ENCODE measurements around the gene DUSP7.

The DUSP7 gene

GRCh38 chr3:52055537-52056351 is 627 bp downstream of the DUSP7 start:
- H3K9me3 ChIP-seq (ENCODE audit: control insufficient read depth, low read length): no peaks in the 10 kb centered on the region
- no peak overlapping the region for H3K27ac ChIP-seq (ENCODE audit: low read depth, low read length, severe bottlenecking)
- H3K4me3 ChIP-seq (ENCODE audit: extremely low read depth, insufficient read depth, low read length, poor library complexity, severe bottlenecking): peak overlapping the region; percentile 76
- peaks cover 29% of the 10 kb centered on the region for H3K4me1 ChIP-seq (ENCODE audit: control insufficient read depth, insufficient read depth, low read length, poor library complexity, severe bottlenecking)
- WGBS, 2 experiments (ENCODE audit: insufficient coverage in 2 of 2): 0 to 1% methylated on average over 70 to 77 of the region's 94 CpGs
- H3K36me3 ChIP-seq (ENCODE audit: control insufficient read depth, insufficient read depth, low read length): peaks cover 35% of the 10 kb centered on the region

- Histone ChIP-seq H3K27ac (ENCODE audit: low read depth, low read length, severe bottlenecking) (no peak overlapping the region), H3K4me1 (ENCODE audit: control insufficient read depth, insufficient read depth, low read length, poor library complexity, severe bottlenecking) (peaks cover 29% of the 10 kb centered on the region), H3K36me3 (ENCODE audit: control insufficient read depth, insufficient read depth, low read length) (peaks cover 43% of the 10 kb centered on the region), H3K4me3 (ENCODE audit: extremely low read depth, insufficient read depth, low read length, poor library complexity, severe bottlenecking) (peak overlapping the region; percentile 76), H3K9me3 (ENCODE audit: control insufficient read depth, low read length) (no peaks in the 10 kb centered on the region)
- WGBS, 2 experiments (ENCODE audit: insufficient coverage in 2 of 2): 7 to 14% methylated on average over 11 to 14 of the region's 26 CpGs
Measured at GRCh38 chr3:52054661-52055511, 1.5 kb downstream of the DUSP7 start.

DNA sequence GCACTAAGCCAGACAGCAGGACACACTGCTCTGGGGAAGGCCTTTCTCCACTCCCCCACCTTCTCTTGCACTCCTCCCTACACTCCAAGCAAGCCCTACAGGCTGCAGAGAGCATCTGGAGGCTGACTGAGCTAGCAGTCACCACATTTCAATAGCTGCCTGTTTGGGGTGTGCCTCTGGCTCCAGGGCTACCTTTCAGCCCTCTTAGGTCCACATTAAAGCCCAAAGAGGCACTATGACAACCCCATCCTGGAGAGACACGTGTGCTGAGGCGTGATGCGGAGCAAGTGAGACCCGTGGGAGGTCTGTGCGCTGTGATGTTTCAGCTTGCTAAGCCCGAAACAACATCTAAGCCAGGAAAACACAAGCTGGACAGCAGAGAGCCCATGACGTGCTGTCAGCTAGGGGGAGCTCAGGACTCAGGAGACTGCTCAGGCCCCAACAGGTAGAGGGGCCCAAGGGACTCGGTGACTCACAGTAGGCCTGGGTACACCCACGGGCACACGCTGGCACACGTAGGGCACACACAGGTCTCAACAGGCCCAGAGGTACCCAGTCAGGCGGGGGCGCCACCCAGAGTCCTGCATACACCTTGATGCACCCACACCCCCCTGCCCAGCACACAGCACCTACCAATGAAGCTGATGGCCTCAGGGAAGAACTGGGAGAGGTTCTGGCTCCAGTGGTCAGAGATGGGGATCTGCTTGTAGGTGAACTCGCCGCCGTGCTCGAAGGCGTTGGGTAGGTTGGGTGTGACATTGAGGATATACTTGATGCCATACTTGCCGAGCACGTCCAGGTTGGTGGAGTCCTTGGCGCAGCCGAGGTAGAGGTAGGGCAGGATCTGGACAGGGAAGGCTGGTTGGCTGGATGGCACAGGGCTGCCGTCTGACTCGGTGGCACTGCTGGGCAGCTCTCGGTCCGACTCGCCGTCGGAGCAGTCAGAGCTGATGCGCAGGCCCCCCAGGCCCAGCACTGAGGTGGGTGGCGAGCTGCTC is 2.8 kb downstream of the DUSP7 start:
- peak overlapping the region; percentile 76 for H3K4me3 ChIP-seq (ENCODE audit: extremely low read depth, insufficient read depth, low read length, poor library complexity, severe bottlenecking)
- peaks cover 56% of the 10 kb centered on the region for H3K36me3 ChIP-seq (ENCODE audit: control insufficient read depth, insufficient read depth, low read length)
- peak overlapping the region; percentile 71 for H3K27ac ChIP-seq (ENCODE audit: low read depth, low read length, severe bottlenecking)
- no peaks in the 10 kb centered on the region for H3K9me3 ChIP-seq (ENCODE audit: control insufficient read depth, low read length)
- peaks cover 35% of the 10 kb centered on the region for H3K4me1 ChIP-seq (ENCODE audit: control insufficient read depth, insufficient read depth, low read length, poor library complexity, severe bottlenecking)
- 92 to 93% methylated on average over 29 of the region's 31 CpGs for WGBS, 2 experiments (ENCODE audit: insufficient coverage in 2 of 2)

DNA sequence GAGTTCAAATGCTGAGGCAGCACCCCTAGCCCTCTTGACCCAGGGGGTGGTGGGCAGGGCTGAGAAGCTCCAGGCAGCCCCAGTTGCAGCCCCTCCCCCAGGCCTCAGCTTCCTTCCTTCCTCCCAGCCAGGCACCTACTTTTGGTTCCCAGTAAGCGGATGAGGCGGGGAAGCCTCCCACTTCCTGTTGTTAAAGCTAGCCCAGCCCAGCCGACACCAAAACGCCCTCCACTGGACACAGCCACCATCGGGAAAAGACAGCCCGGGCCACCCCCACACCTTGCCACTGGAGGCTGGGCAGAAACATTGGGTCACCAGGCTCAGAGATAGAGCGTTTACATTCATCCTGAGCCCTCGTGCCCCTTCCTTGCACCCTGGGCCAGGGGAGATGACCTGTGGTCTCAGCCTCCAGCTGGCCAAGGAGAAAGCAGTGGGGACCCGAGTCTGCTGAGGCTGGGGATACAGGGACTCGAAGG is 3.5 kb downstream of the DUSP7 start:
- Histone ChIP-seq H3K4me1 (ENCODE audit: control insufficient read depth, insufficient read depth, low read length, poor library complexity, severe bottlenecking) (peaks cover 42% of the 10 kb centered on the region), H3K4me3 (ENCODE audit: extremely low read depth, insufficient read depth, low read length, poor library complexity, severe bottlenecking) (peak overlapping the region; percentile 16), H3K9me3 (ENCODE audit: control insufficient read depth, low read length) (no peaks in the 10 kb centered on the region), H3K27ac (ENCODE audit: low read depth, low read length, severe bottlenecking) (peak overlapping the region; percentile 71), H3K36me3 (ENCODE audit: control insufficient read depth, insufficient read depth, low read length) (peaks cover 63% of the 10 kb centered on the region)
- 18 to 32% methylated on average over 7 to 10 of the region's 10 CpGs for WGBS, 2 experiments (ENCODE audit: insufficient coverage in 2 of 2)

- 88 to 99% methylated on average over 7 to 8 of the region's 8 CpGs for WGBS, 2 experiments (ENCODE audit: insufficient coverage in 2 of 2)
- Histone ChIP-seq H3K4me3 (ENCODE audit: extremely low read depth, insufficient read depth, low read length, poor library complexity, severe bottlenecking) (no peak overlapping the region), H3K27ac (ENCODE audit: low read depth, low read length, severe bottlenecking) (no peak overlapping the region), H3K36me3 (ENCODE audit: control insufficient read depth, insufficient read depth, low read length) (peaks cover 70% of the 10 kb centered on the region), H3K4me1 (ENCODE audit: control insufficient read depth, insufficient read depth, low read length, poor library complexity, severe bottlenecking) (peaks cover 51% of the 10 kb centered on the region), H3K9me3 (ENCODE audit: control insufficient read depth, low read length) (no peaks in the 10 kb centered on the region)
Measured at GRCh38 chr3:52051444-52051843, 4.9 kb downstream of the DUSP7 start.

DNA sequence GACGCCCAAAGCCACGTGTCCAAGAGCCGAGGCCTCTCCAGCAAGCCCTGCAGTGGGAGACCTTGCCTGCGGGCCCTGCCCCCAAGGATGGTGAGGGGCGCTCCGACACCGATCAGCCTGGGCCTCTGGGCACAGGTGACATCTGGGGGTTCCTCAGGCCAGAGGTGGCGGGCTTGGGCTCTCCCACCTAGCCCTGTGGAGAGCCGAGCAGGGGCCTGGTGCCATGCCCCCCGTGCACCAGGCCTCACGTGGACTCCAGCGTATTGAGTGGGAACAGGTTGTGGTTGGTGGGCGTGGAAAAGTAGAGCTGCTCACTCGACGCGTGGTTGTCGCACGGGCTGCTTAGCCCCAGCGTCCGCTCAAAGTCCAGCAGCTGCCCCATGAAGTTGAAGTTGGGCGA is 5.8 kb downstream of the DUSP7 start:
- 97% methylated on average over 20 to 21 of the region's 21 CpGs for WGBS, 2 experiments (ENCODE audit: insufficient coverage in 2 of 2)
- Histone ChIP-seq H3K4me1 (ENCODE audit: control insufficient read depth, insufficient read depth, low read length, poor library complexity, severe bottlenecking) (peaks cover 60% of the 10 kb centered on the region), H3K36me3 (ENCODE audit: control insufficient read depth, insufficient read depth, low read length) (peaks cover 70% of the 10 kb centered on the region), H3K4me3 (ENCODE audit: extremely low read depth, insufficient read depth, low read length, poor library complexity, severe bottlenecking) (no peak overlapping the region), H3K27ac (ENCODE audit: low read depth, low read length, severe bottlenecking) (no peak overlapping the region), H3K9me3 (ENCODE audit: control insufficient read depth, low read length) (no peaks in the 10 kb centered on the region)

DNA sequence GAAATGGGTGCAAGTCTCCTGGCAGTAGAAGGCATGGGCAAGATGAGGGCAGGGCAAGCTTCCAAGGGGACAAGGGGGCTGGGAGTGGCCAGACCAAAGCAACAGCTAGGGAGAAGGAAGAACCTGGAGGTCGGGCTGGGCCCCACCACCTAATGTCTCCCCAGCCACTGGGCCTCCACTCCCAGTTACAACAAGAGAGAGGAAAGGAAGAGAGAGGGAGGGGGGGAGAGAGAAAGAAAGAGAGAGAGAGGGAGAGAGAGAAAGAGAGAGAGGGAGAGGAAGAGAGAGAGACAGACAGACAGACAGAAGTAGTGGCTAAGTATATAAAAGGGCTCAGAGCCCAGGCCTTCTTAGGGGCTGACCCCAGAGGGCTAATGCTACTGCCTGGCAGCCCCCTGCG is 6.9 kb downstream of the DUSP7 start:
- Histone ChIP-seq H3K4me3 (ENCODE audit: extremely low read depth, insufficient read depth, low read length, poor library complexity, severe bottlenecking) (no peak overlapping the region), H3K36me3 (ENCODE audit: control insufficient read depth, insufficient read depth, low read length) (peaks cover 70% of the 10 kb centered on the region), H3K4me1 (ENCODE audit: control insufficient read depth, insufficient read depth, low read length, poor library complexity, severe bottlenecking) (peaks cover 67% of the 10 kb centered on the region), H3K9me3 (ENCODE audit: control insufficient read depth, low read length) (no peaks in the 10 kb centered on the region), H3K27ac (ENCODE audit: low read depth, low read length, severe bottlenecking) (no peak overlapping the region)
- 88 to 100% methylated on average over 1 of the region's 2 CpGs for WGBS, 2 experiments (ENCODE audit: insufficient coverage in 2 of 2)

DNA sequence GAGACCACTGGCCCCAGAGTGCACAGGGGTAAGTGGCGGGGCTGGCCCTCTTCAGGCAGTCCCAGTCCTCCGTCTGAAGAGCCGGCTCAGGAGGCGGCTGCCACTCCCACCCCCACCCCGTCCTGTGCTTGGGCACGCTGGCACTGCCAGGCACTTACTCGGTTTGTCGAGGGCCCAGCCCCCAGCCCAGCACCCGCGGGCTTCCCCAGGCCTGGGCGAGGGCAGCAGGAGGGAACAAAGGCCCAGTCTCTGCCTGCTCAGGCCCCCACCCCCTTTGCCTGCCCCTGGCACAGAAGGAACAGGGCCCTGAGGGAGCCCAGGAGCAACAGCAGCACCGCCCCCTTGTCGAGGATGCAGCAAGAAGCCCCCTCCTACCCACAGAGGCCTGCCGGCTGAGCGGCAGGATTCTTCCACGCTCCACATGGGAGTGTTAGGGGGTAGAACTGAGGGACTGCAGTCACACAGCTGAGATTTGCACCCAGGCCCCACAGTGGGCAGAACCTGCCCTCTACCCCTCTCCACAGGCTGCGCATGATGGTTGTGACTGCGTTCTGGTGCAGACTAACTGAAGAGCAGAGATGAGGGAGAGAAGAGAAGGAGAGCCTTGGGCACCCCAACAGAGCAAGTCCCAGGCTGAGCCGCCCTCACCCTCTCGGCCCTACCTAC is 8.9 kb downstream of the DUSP7 start:
- no peaks in the 10 kb centered on the region for H3K9me3 ChIP-seq (ENCODE audit: control insufficient read depth, low read length)
- peaks cover 55% of the 10 kb centered on the region for H3K4me1 ChIP-seq (ENCODE audit: control insufficient read depth, insufficient read depth, low read length, poor library complexity, severe bottlenecking)
- H3K27ac ChIP-seq (ENCODE audit: low read depth, low read length, severe bottlenecking): peak overlapping the region; percentile 94
- WGBS, 2 experiments (ENCODE audit: insufficient coverage in 2 of 2): 83 to 93% methylated on average over 8 to 11 of the region's 20 CpGs
- H3K36me3 ChIP-seq (ENCODE audit: control insufficient read depth, insufficient read depth, low read length): peaks cover 52% of the 10 kb centered on the region
- no peak overlapping the region for H3K4me3 ChIP-seq (ENCODE audit: extremely low read depth, insufficient read depth, low read length, poor library complexity, severe bottlenecking)

DNA sequence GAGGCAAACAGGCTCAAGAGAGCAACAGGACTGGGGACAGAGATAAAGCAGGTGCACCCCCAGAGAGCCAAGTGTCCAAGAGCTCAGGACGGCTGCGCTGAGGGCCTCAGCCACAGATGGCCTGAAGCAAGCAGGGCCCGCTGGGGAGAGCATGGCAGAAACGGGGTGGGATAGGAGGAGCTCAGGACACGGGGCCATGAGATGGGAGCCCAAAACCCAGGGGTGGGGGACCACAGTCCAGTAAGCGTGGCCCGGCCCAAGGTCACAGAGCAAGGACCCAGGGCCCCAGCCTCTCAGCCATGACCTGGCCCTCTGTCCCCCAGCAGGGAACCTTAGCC is 9.5 kb downstream of the DUSP7 start:
- no peaks in the 10 kb centered on the region for H3K9me3 ChIP-seq (ENCODE audit: control insufficient read depth, low read length)
- peak overlapping the region; percentile 94 for H3K27ac ChIP-seq (ENCODE audit: low read depth, low read length, severe bottlenecking)
- H3K36me3 ChIP-seq (ENCODE audit: control insufficient read depth, insufficient read depth, low read length): peaks cover 46% of the 10 kb centered on the region
- H3K4me1 ChIP-seq (ENCODE audit: control insufficient read depth, insufficient read depth, low read length, poor library complexity, severe bottlenecking): peaks cover 50% of the 10 kb centered on the region
- WGBS, 2 experiments (ENCODE audit: insufficient coverage in 2 of 2): 91 to 94% methylated on average over 5 to 7 of the region's 7 CpGs
- no peak overlapping the region for H3K4me3 ChIP-seq (ENCODE audit: extremely low read depth, insufficient read depth, low read length, poor library complexity, severe bottlenecking)
